ENCODE data around the gene CAMK4. TPM values are rescaled to one million over a fixed set of nuclear protein-coding genes. Genes with fewer than 3 reads are reported as not detected.

Gene CAMK4
- total RNA-seq, 1 experiment from 2014 or later, result 10.6 TPM

GRCh38 chr5:111255169-111255568, 31.0 kb downstream of the CAMK4 start:
- ATAC-seq (no peak), DNase-seq (ENCODE audit: low spot score) (no peak)
- TF ChIP-seq FOXK1 (CRISPR knock-in tag; IDR thresholded peaks at IDR 0.05), result no peak
- no peak for TF ChIP-seq CTCF (IDR thresholded peaks at IDR 0.05)
- TF ChIP-seq OVOL2 (CRISPR knock-in tag; IDR thresholded peaks at IDR 0.05; ENCODE audit: borderline replicate concordance), result no peak
- no peak for TF ChIP-seq ZMAT4 (CRISPR knock-in tag; IDR thresholded peaks at IDR 0.05)
- no peak for TF ChIP-seq ZNF138 (CRISPR knock-in tag; conservative IDR thresholded peaks at IDR 0.05)
- TF ChIP-seq AR (CRISPR knock-in tag; IDR thresholded peaks at IDR 0.05), result no peak
- TF ChIP-seq GABPB1 (CRISPR knock-in tag; IDR thresholded peaks at IDR 0.05), result no peak
- TF ChIP-seq ZNF512 (CRISPR knock-in tag; IDR thresholded peaks at IDR 0.05; ENCODE audit: borderline replicate concordance), result no peak
- TF ChIP-seq E2F5 (CRISPR knock-in tag; IDR thresholded peaks at IDR 0.05), result no peak
- no peak for TF ChIP-seq AFF4 (CRISPR knock-in tag; IDR thresholded peaks at IDR 0.05; ENCODE audit: borderline replicate concordance)
- no peak for TF ChIP-seq EMX1 (CRISPR knock-in tag; IDR thresholded peaks at IDR 0.05)
- H3K4me1 Mint-ChIP-seq, result no peaks in the 10 kb centered on the region
- ChIA-PET CTCF (no interaction called here), POLR2A (no interaction called here)
- peaks cover 14% of the 10 kb centered on the region for H3K9me3 Mint-ChIP-seq
- H3K27me3 Mint-ChIP-seq (ENCODE audit: low read depth), result peaks cover 3% of the 10 kb centered on the region; the same call in 1 of the 2 replicates
- no peak overlapping the region for H3K27ac Mint-ChIP-seq
- H3K4me3 Mint-ChIP-seq, result no peak overlapping the region
- peaks cover 10% of the 10 kb centered on the region; the same call in 1 of the 2 replicates for H3K36me3 Mint-ChIP-seq

GRCh38 chr5:111256128-111256527, 31.9 kb downstream of the CAMK4 start:
- ChIA-PET POLR2A (no interaction called here), CTCF (no interaction called here)
- peaks cover 10% of the 10 kb centered on the region; the same call in 1 of the 2 replicates for H3K36me3 Mint-ChIP-seq
- DNase-seq (ENCODE audit: low spot score), result no peak
- TF ChIP-seq JAZF1 (CRISPR knock-in tag; IDR thresholded peaks at IDR 0.05) (no peak), TCF7 (CRISPR knock-in tag; IDR thresholded peaks at IDR 0.05; ENCODE audit: low read depth) (no peak), RELA (CRISPR knock-in tag; IDR thresholded peaks at IDR 0.05; ENCODE audit: borderline replicate concordance) (no peak), ZNF121 (CRISPR knock-in tag; IDR thresholded peaks at IDR 0.05) (no peak), HMGXB4 (CRISPR knock-in tag; IDR thresholded peaks at IDR 0.05) (no peak), CBFB (CRISPR knock-in tag; IDR thresholded peaks at IDR 0.05; ENCODE audit: low read depth) (no peak), KAT7 (CRISPR knock-in tag; IDR thresholded peaks at IDR 0.05; ENCODE audit: borderline replicate concordance) (no peak), TEAD4 (CRISPR knock-in tag; IDR thresholded peaks at IDR 0.05) (no peak), NR2C2 (CRISPR knock-in tag; IDR thresholded peaks at IDR 0.05) (no peak), ZBTB43 (CRISPR knock-in tag; IDR thresholded peaks at IDR 0.05) (no peak), FOXP1 (CRISPR knock-in tag; IDR thresholded peaks at IDR 0.05; ENCODE audit: borderline replicate concordance) (no peak)
- H3K27me3 Mint-ChIP-seq (ENCODE audit: low read depth), result peaks cover 3% of the 10 kb centered on the region; the same call in 1 of the 2 replicates
- no peak overlapping the region for H3K4me3 Mint-ChIP-seq
- no peak overlapping the region for H3K27ac Mint-ChIP-seq
- H3K9me3 Mint-ChIP-seq, result peaks cover 14% of the 10 kb centered on the region
- no peaks in the 10 kb centered on the region for H3K4me1 Mint-ChIP-seq
- ATAC-seq, result no peak
